IMR-90 (cell line): ENCODE results near the gene TRAP1. TPM values are rescaled to one million over a fixed set of nuclear protein-coding genes. Genes with fewer than 3 reads are reported as not detected.

Experiments used
- ATAC-seq: fragments of 200-7000 bp; cut with Tn5 transposase; 2 replicates; pipeline ENCODE4 v1.9.1; 2020; ENCODE audit warnings: low read depth, mild to moderate bottlenecking, moderate library complexity
- BruUV-seq: library from RNA; stranded (reverse); fragments of 400-500 nt; replicated peaks from 2 replicates; lab custom pipeline; 2021; lab: Mats Ljungman, UMichigan
- CTCF ChIA-PET: fragments of 300-600 bp; formaldehyde crosslinking; extraction: SDS; loops from one replicate; lab custom pipeline; 2021; ENCODE audit warnings: antibody characterized with exemption; lab: Yijun Ruan, JAX
- POLR2A ChIA-PET: fragments of 300-600 bp; sonication (Branson Sonifier 250); formaldehyde crosslinking; loops from one replicate; lab custom pipeline; 2022; ENCODE audit warnings: antibody characterized with exemption; ENCODE audit not compliant: unreplicated experiment; lab: Charles Lee
- DNase-seq: peaks from one replicate; pipeline ENCODE4 v3.0.0; 2013
- H2AFZ ChIP-seq: replicated peaks from 2 replicates; pipeline ENCODE3; 2013; ENCODE audit warnings: low read length, mild to moderate bottlenecking; ENCODE audit not compliant: poor library complexity
- H2AK5ac ChIP-seq: 2 replicates; pipeline ENCODE4 v1.6.1; 2013; ENCODE audit warnings: low read depth, low read length, inconsistent platforms
- H2AK9ac ChIP-seq: replicated peaks from 2 replicates; pipeline ENCODE3; 2013; ENCODE audit warnings: mild to moderate bottlenecking, low read depth, low read length, moderate library complexity; ENCODE audit not compliant: poor library complexity
- H2BK120ac ChIP-seq: 2 replicates; pipeline ENCODE4 v1.6.1; 2013; ENCODE audit warnings: low read depth, low read length, inconsistent platforms
- H2BK15ac ChIP-seq: 3 replicates; pipeline ENCODE4 v1.6.1; 2013; ENCODE audit warnings: low read depth, low read length, inconsistent platforms
- H2BK20ac ChIP-seq: 2 replicates; pipeline ENCODE4 v1.6.1; 2013; ENCODE audit warnings: low read depth, mild to moderate bottlenecking, inconsistent platforms, low read length, moderate library complexity
- H2BK5ac ChIP-seq: 2 replicates; pipeline ENCODE4 v1.6.1; 2013; ENCODE audit warnings: mild to moderate bottlenecking, low read depth, low read length, inconsistent platforms; ENCODE audit not compliant: poor library complexity, severe bottlenecking
- H3K14ac ChIP-seq: replicated peaks from 2 replicates; pipeline ENCODE4 v1.6.1; 2013; ENCODE audit warnings: low read depth, low read length, inconsistent platforms
- H3K18ac ChIP-seq: 2 replicates; pipeline ENCODE4 v1.6.1; 2013; ENCODE audit warnings: low read depth, low read length, control low read depth
- H3K23ac ChIP-seq: 2 replicates; pipeline ENCODE4 v1.6.1; 2013; ENCODE audit warnings: low read depth, low read length, inconsistent platforms
- H3K27ac ChIP-seq: 2 replicates; pipeline ENCODE4 v1.5.1; 2013; ENCODE audit warnings: mild to moderate bottlenecking, control low read depth, low read length; ENCODE audit not compliant: insufficient read depth
- H3K27me3 ChIP-seq: 2 replicates; pipeline ENCODE4 v1.6.1; 2013; ENCODE audit warnings: low read length; ENCODE audit not compliant: control insufficient read depth, insufficient read depth
- H3K36me3 ChIP-seq: 2 replicates; pipeline ENCODE4 v1.6.1; 2013; ENCODE audit warnings: low read length, mixed read lengths; ENCODE audit not compliant: control insufficient read depth, insufficient read depth
- H3K4ac ChIP-seq: 2 replicates; pipeline ENCODE4 v1.6.1; 2013; ENCODE audit warnings: low read depth, low read length, inconsistent platforms
- H3K4me1 ChIP-seq: 2 replicates; pipeline ENCODE4 v1.6.1; 2013; ENCODE audit warnings: low read length, mixed read lengths; ENCODE audit not compliant: control insufficient read depth, insufficient read depth
- H3K4me2 ChIP-seq: 2 replicates; pipeline ENCODE4 v1.6.1; 2013; ENCODE audit warnings: low read depth, mild to moderate bottlenecking, control low read depth, low read length, moderate library complexity
- H3K4me3 ChIP-seq: 2 replicates; pipeline ENCODE4 v1.5.1; 2013; ENCODE audit warnings: low read depth, mild to moderate bottlenecking, control low read depth, low read length, moderate library complexity; ENCODE audit not compliant: insufficient read depth
- H3K56ac ChIP-seq: 2 replicates; pipeline ENCODE4 v1.6.1; 2013; ENCODE audit warnings: low read length, inconsistent platforms; ENCODE audit not compliant: insufficient read depth; ENCODE audit errors: extremely low read depth
- H3K79me1 ChIP-seq, 2 experiments: 2 replicates each; pipeline ENCODE4 v1.6.1; 2013; ENCODE audit warnings: low read length in 2 of 2, inconsistent platforms in 1 of 2, low read depth in 1 of 2
- H3K9ac ChIP-seq: 2 replicates; pipeline ENCODE4 v1.6.1; 2013; ENCODE audit warnings: low read depth, low read length, control low read depth
- H3K9me1 ChIP-seq: 2 replicates; pipeline ENCODE4 v1.6.1; 2013; ENCODE audit warnings: low read length, inconsistent platforms; ENCODE audit not compliant: insufficient read depth
- H3K9me3 ChIP-seq: 2 replicates; pipeline ENCODE4 v1.6.1; 2013; ENCODE audit warnings: low read length; ENCODE audit not compliant: control insufficient read depth, insufficient read depth
- H4K20me1 ChIP-seq: 2 replicates; pipeline ENCODE4 v1.6.1; 2013; ENCODE audit warnings: low read length, inconsistent platforms; ENCODE audit not compliant: insufficient read depth
- H4K5ac ChIP-seq: 2 replicates; pipeline ENCODE4 v1.6.1; 2013; ENCODE audit warnings: mild to moderate bottlenecking, low read depth, low read length, control low read depth
- H4K8ac ChIP-seq, 2 experiments: 2 replicates each; pipeline ENCODE4 v1.6.1; 2013; ENCODE audit warnings: low read depth in 2 of 2, low read length in 2 of 2, control low read depth in 1 of 2, inconsistent platforms in 1 of 2
- H4K91ac ChIP-seq: 2 replicates; pipeline ENCODE4 v1.6.1; 2013; ENCODE audit warnings: low read depth, low read length, inconsistent platforms; ENCODE audit not compliant: insufficient read depth
- BHLHE40 ChIP-seq: fragments of 150-350 bp; IDR thresholded peaks from 2 replicates; pipeline ENCODE4 v1.6.1; 2016; ENCODE audit warnings: mild to moderate bottlenecking, low read depth, low read length
- CHD1 ChIP-seq: IDR thresholded peaks from 2 replicates; pipeline ENCODE4 v1.6.1; 2012; ENCODE audit warnings: low read depth, low read length, improper control_type of control experiment
- CTCF ChIP-seq: conservative IDR thresholded peaks from 2 replicates; pipeline ENCODE4 v1.5.1; 2012; ENCODE audit warnings: mild to moderate bottlenecking, low read depth, low read length, improper control_type of control experiment
- ELK1 ChIP-seq: fragments of 150-350 bp; IDR thresholded peaks from 2 replicates; pipeline ENCODE4 v1.6.1; 2016; ENCODE audit warnings: low read depth, mild to moderate bottlenecking, low read length, moderate library complexity, borderline replicate concordance
- FOS ChIP-seq: fragments of 150-350 bp; IDR thresholded peaks from 2 replicates; pipeline ENCODE4 v1.6.1; 2016; ENCODE audit warnings: low read depth, low read length
- MAFK ChIP-seq: IDR thresholded peaks from 2 replicates; pipeline ENCODE4 v1.6.1; 2012; ENCODE audit warnings: low read depth, low read length, improper control_type of control experiment
- MXI1 ChIP-seq: IDR thresholded peaks from 2 replicates; pipeline ENCODE4 v1.6.1; 2012; ENCODE audit warnings: low read depth, mild to moderate bottlenecking, low read length, moderate library complexity, borderline replicate concordance
- NFE2L2 ChIP-seq: fragments of 150-350 bp; IDR thresholded peaks from 2 replicates; pipeline ENCODE4 v1.6.1; 2016; ENCODE audit warnings: low read depth, mild to moderate bottlenecking, low read length
- POLR2A ChIP-seq: IDR thresholded peaks from 2 replicates; pipeline ENCODE4 v1.6.1; 2012; ENCODE audit warnings: mild to moderate bottlenecking, low read depth, low read length
- RAD21 ChIP-seq: IDR thresholded peaks from 2 replicates; pipeline ENCODE4 v1.6.1; 2012; ENCODE audit warnings: low read length, improper control_type of control experiment
- RFX5 ChIP-seq: IDR thresholded peaks from 2 replicates; pipeline ENCODE4 v1.8.0; 2012; ENCODE audit warnings: low read depth, mild to moderate bottlenecking, low read length, moderate library complexity
- SMC3 ChIP-seq: fragments of 150-350 bp; IDR thresholded peaks from 2 replicates; pipeline ENCODE4 v1.6.1; 2016; ENCODE audit warnings: low read depth, mild to moderate bottlenecking, antibody characterized with exemption, low read length, moderate library complexity
- WGBS, 2 experiments: methylation state at CpG; one replicate each; pipeline versions ENCODE4 v1.1.5 to v1.1.7; 2013; ENCODE audit warnings: missing lambda C conversion rate in 2 of 2; ENCODE audit not compliant: insufficient read length in 1 of 2; ENCODE audit errors: extremely low coverage in 2 of 2; 5-methylcytosine and 5-hydroxymethylcytosine counted together
- dilution Hi-C: fragments of 300-500 bp; cut with HindIII; formaldehyde crosslinking; loops from one replicate; pipeline ENCODE4 v1.14.3; 2018; ENCODE audit warnings: low sequenced_read_pairs; ENCODE audit not compliant: unreplicated experiment
- in situ Hi-C: fragments of 300-500 bp; cut with MboI; formaldehyde crosslinking; loops from 3 replicates; pipeline ENCODE4 v1.14.3; 2019; ENCODE audit warnings: low sequenced_read_pairs, inconsistent platforms, mixed read lengths
- intact Hi-C: fragments of 100-400 bp; cut with micrococcal nuclease; formaldehyde crosslinking; loops from 2 replicates; pipeline ENCODE4 v1.10.0; 2022
- polyA plus RNA-seq, 3 experiments: library from polyadenylated mRNA; depleted of rRNA; stranded (reverse); fragments of >200 nt; gene quantifications; 2 replicates each; pipeline ENCODE4 v1.2.3, GENCODE V29; 2012; ENCODE audit warnings: low replicate concordance in 1 of 3
- total RNA-seq: library from RNA; depleted of rRNA; stranded (reverse); fragments of >200 nt; gene quantifications from 2 replicates; pipeline ENCODE4 v1.2.3, GENCODE V29; 2012

TRAP1 gene
- total and polyA plus RNA-seq, 2 of the 4 experiments (the other 2 are of a cell fraction), result 139 to 145 TPM

DNA sequence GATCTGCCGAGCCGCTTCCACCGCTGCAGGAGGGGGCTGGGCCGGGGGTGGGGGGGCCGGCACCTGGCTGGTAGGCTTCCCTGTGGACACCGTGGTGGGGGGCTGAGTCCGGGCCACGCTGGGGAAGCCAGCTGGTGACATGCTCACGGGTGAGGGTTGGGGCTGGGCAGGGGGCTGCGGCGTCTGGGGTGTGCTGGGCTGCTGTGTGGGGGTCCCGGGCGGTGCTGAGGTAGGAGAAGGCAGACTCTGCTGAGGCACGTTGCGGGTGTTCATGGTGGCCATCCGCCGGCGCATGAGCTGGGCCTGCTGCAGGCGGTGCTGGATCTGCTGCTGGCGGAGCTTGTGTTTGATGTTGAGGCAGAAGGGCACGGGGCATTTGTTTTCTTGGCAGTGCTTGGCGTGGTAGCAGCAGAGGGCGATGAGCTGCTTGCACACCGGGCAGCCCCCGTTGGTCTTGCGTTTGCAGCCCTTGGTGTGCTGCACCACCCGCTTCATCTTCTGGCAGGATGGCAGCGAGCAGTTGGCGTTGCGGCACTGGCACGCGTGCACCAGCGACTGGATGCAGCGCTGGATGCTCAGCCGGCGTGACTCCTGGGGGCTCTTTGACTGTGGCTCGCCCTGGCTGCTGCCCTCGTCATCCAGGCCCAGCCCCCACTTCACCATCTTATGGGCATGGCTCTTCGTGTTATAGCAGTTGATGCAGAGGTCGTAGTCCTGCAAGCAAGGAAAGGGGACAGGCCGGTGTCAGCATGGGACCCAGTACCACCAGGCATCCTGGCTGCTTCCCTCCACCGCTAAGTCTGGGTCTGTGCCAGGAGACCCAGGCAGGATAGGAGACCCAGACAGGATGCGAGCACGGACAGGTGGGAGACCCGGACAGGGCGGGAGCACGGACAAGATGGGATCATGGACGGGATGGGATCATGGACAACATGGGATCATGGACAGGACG is 12.1 kb upstream of the TRAP1 start:
- 93% methylated on average over 25 of the region's 49 CpGs; no CpG with 5 or more reads in 1 of the 2 experiments for WGBS, 2 experiments
- Histone ChIP-seq H2BK15ac (no peak overlapping the region), H2BK5ac (no peak overlapping the region), H3K9me3 (no peaks in the 10 kb centered on the region), H2BK120ac (no peak overlapping the region), H3K56ac (no peak overlapping the region), H3K4me1 (no peaks in the 10 kb centered on the region), H3K18ac (no peak overlapping the region), H2BK20ac (no peak overlapping the region), H3K23ac (no peak overlapping the region), H2AFZ (no peak overlapping the region), H3K27ac (no peak overlapping the region), H3K36me3 (peaks cover 72% of the 10 kb centered on the region), H3K4ac (no peak overlapping the region), H3K4me3 (no peak overlapping the region), H4K20me1 (peaks cover 21% of the 10 kb centered on the region), H2AK5ac (no peak overlapping the region), H3K9me1 (0 out of 2 replicates have a peak, but pooled peaks cover 4% of the 10 kb centered on the region), H3K9ac (no peak overlapping the region), H2AK9ac (no peak overlapping the region), H4K5ac (no peak overlapping the region), H3K4me2 (no peak overlapping the region), H3K14ac (no peak overlapping the region), H4K91ac (no peak overlapping the region), H4K8ac (no peak overlapping the region), H3K27me3 (no peaks in the 10 kb centered on the region), H3K79me1 (peaks cover 4 to 38% of the 10 kb centered on the region in 2 experiments; a peak in 2 of 4 replicates)
- no TSS peak for BruUV-seq
- no peak for TF ChIP-seq POLR2A
- no peak for TF ChIP-seq MAFK
- no peak for TF ChIP-seq CHD1
- no peak for TF ChIP-seq MXI1
- TF ChIP-seq NFE2L2, result no peak
- TF ChIP-seq BHLHE40, result no peak
- no peak for TF ChIP-seq RAD21
- no peak for TF ChIP-seq RFX5
- no peak for TF ChIP-seq SMC3
- TF ChIP-seq CTCF, result no peak
- no peak for TF ChIP-seq ELK1
- TF ChIP-seq FOS, result no peak
- in situ Hi-C loops (no loop called here), dilution Hi-C loops (no loop called here), intact Hi-C loops (no loop called here)
- POLR2A ChIA-PET, result no interaction called here
- DNase-seq, result no peak
- CTCF ChIA-PET, result no interaction called here
- no peak for ATAC-seq
